SK-N-SH (cell line): ENCODE results near the gene MORC2. TPM values are rescaled to one million over a fixed set of nuclear protein-coding genes. Genes with fewer than 3 reads are reported as not detected.

Experiments used
- CTCF ChIA-PET: fragments of 300-600, 350-600 bp; formaldehyde crosslinking; extraction: SDS; loops from one replicate; lab custom pipeline; 2021; lab: Yijun Ruan, JAX
- POLR2A ChIA-PET: fragments of 350-600 bp; sonication (Branson Sonifier 250); formaldehyde crosslinking; extraction: SDS; loops from one replicate; lab custom pipeline; 2020; ENCODE audit warnings: antibody characterized with exemption, inconsistent platforms; lab: Yijun Ruan, JAX
- DNase-seq: peaks from one replicate; pipeline ENCODE4 v3.0.0; 2012
- H2AFZ ChIP-seq: fragments of 200-600 bp; sonication (generic); 2 replicates; pipeline ENCODE4 v1.8.1; 2016; ENCODE audit warnings: antibody characterized with exemption, mild to moderate bottlenecking, low read depth
- H3F3A ChIP-seq: fragments of 200-600 bp; sonication (generic); replicated peaks from 2 replicates; pipeline ENCODE3; 2016; ENCODE audit warnings: antibody characterized with exemption, mild to moderate bottlenecking; ENCODE audit not compliant: insufficient read depth
- H3K27ac ChIP-seq, 2 experiments: fragments of 200-500 bp in 1 of 2; fragments of 200-600 bp in 1 of 2; sonication (Bioruptor generic) in 1 of 2; sonication (generic), shearing (Covaris generic) in 1 of 2; 2 replicates each; pipeline versions ENCODE4 v1.5.1 to v1.6.1; 2014 to 2016; ENCODE audit warnings: low read depth in 2 of 2, inconsistent platforms in 1 of 2, low read length in 1 of 2, mild to moderate bottlenecking in 1 of 2, mixed read lengths in 1 of 2
- H3K27me3 ChIP-seq: fragments of 200-600 bp; sonication (generic), shearing (Covaris generic); 2 replicates; pipeline ENCODE4 v1.6.1; 2016; ENCODE audit warnings: mixed run types; ENCODE audit not compliant: insufficient read depth
- H3K36me3 ChIP-seq, 2 experiments: fragments of 200-500 bp in 1 of 2; fragments of 200-600 bp in 1 of 2; sonication (Bioruptor generic) in 1 of 2; sonication (generic) in 1 of 2; replicated peaks in 1 of 2; 2 replicates each; pipeline versions ENCODE3 to v1.5.1; 2014 to 2016; ENCODE audit warnings: low read length in 1 of 2, mild to moderate bottlenecking in 1 of 2; ENCODE audit not compliant: insufficient read depth in 2 of 2, control insufficient read depth in 1 of 2
- H3K4me1 ChIP-seq, 2 experiments: fragments of 200-500 bp in 1 of 2; fragments of 200-600 bp in 1 of 2; sonication (Bioruptor generic) in 1 of 2; sonication (generic), shearing (Covaris generic) in 1 of 2; 2 replicates each; pipeline versions ENCODE4 v1.5.1 to v1.6.1; 2014 to 2016; ENCODE audit warnings: low read depth in 1 of 2, low read length in 1 of 2, mixed run types in 1 of 2; ENCODE audit not compliant: insufficient read depth in 2 of 2, control insufficient read depth in 1 of 2
- H3K4me2 ChIP-seq: fragments of 200-600 bp; sonication (generic), shearing (Covaris generic); 2 replicates; pipeline ENCODE4 v1.6.1; 2017; ENCODE audit warnings: mixed run types
- H3K4me3 ChIP-seq, 2 experiments: fragments of 200-500 bp in 1 of 2; fragments of 200-600 bp in 1 of 2; sonication (Bioruptor generic) in 1 of 2; sonication (generic), shearing (Covaris generic) in 1 of 2; 2 replicates each; pipeline versions ENCODE4 v1.5.1 to v1.8.1; 2014 to 2016; ENCODE audit warnings: low read depth in 2 of 2, inconsistent platforms in 1 of 2, low read length in 1 of 2, mild to moderate bottlenecking in 1 of 2, mixed read lengths in 1 of 2, moderate library complexity in 1 of 2
- H3K79me2 ChIP-seq: fragments of 200-600 bp; sonication (generic); 2 replicates; pipeline ENCODE4 v1.8.1; 2017; ENCODE audit warnings: mild to moderate bottlenecking; ENCODE audit not compliant: insufficient read depth
- H3K9ac ChIP-seq: fragments of 200-600 bp; sonication (generic); 2 replicates; pipeline ENCODE4 v1.6.1; 2017; ENCODE audit warnings: mixed run types
- H3K9me2 ChIP-seq: fragments of 200-600 bp; sonication (generic); 2 replicates; pipeline ENCODE4 v1.6.1; 2017; ENCODE audit warnings: mixed run types
- H3K9me3 ChIP-seq: fragments of 200-600 bp; sonication (generic); 2 replicates; pipeline ENCODE4 v1.6.1; 2017; ENCODE audit warnings: mixed run types, mild to moderate bottlenecking, moderate library complexity
- H4K20me1 ChIP-seq: fragments of 200-600 bp; sonication (generic); 2 replicates; pipeline ENCODE4 v1.6.1; 2017; ENCODE audit warnings: mild to moderate bottlenecking, mixed run types; ENCODE audit not compliant: insufficient read depth
- EP300 ChIP-seq, 2 experiments: IDR thresholded peaks; 2 replicates each; pipeline versions ENCODE4 v1.4.0 to v1.6.1; 2012; ENCODE audit warnings: borderline replicate concordance in 1 of 2, low read depth in 1 of 2, low read length in 1 of 2
- EZH2phosphoT487 ChIP-seq: fragments of 200-600 bp; sonication (generic); IDR thresholded peaks from 2 replicates; pipeline ENCODE4 v1.6.1; 2017; ENCODE audit warnings: low read depth, mixed run types, mild to moderate bottlenecking, antibody characterized with exemption, moderate library complexity, borderline replicate concordance
- FOSL2 ChIP-seq: IDR thresholded peaks from 2 replicates; pipeline ENCODE4 v1.4.0; 2012; ENCODE audit warnings: low read depth, mild to moderate bottlenecking, moderate library complexity, borderline replicate concordance
- FOXJ3 ChIP-seq: sonication (generic); formaldehyde crosslinking; IDR thresholded peaks from 2 replicates; pipeline ENCODE4 v1.5.1; 2020; ENCODE audit warnings: mild to moderate bottlenecking, missing genetic modification reagents
- MAX ChIP-seq: IDR thresholded peaks from 2 replicates; pipeline ENCODE4 v1.4.0; 2012; ENCODE audit warnings: low read depth
- RAD21 ChIP-seq: IDR thresholded peaks from 2 replicates; pipeline ENCODE4 v1.6.1; 2012; ENCODE audit warnings: mild to moderate bottlenecking, low read length
- REST ChIP-seq: IDR thresholded peaks from 2 replicates; pipeline ENCODE4 v1.6.1; 2012; ENCODE audit warnings: mild to moderate bottlenecking, low read depth, low read length, moderate library complexity
- TAF1 ChIP-seq: IDR thresholded peaks from 2 replicates; pipeline ENCODE4 v1.6.1; 2012; ENCODE audit warnings: low read depth, mild to moderate bottlenecking, low read length, moderate library complexity, borderline replicate concordance
- WGBS: methylation state at CpG from one replicate; pipeline ENCODE4 v1.1.6; 2017; ENCODE audit warnings: low lambda C conversion rate; 5-methylcytosine and 5-hydroxymethylcytosine counted together
- polyA plus RNA-seq, 3 experiments: library from polyadenylated mRNA; depleted of rRNA; stranded (reverse); fragments of >200 nt; gene quantifications; 2 replicates each; pipeline ENCODE4 v1.2.3, GENCODE V29; 2012

The MORC2 gene
- polyA plus RNA-seq, 1 of the 3 experiments (the other 2 are of a cell fraction): 8.3 TPM

GRCh38 chr22:30968924-30969531, 454 bp upstream of the MORC2 start, which contains the start of gene TUG1 (continued):
- TF ChIP-seq REST: no peak
- TF ChIP-seq EZH2phosphoT487: no peak
- TF ChIP-seq MAX: peak; percentile 91; the same call in 1 of the 2 replicates
- TF ChIP-seq TAF1: peak; percentile 30; the same call in 1 of the 2 replicates
- TF ChIP-seq RAD21: no peak
- TF ChIP-seq FOXJ3 (CRISPR knock-in tag): peak; percentile 38; the same call in 1 of the 2 replicates

- no peaks in the 10 kb centered on the region for H3K27me3 ChIP-seq
- H3K9me2 ChIP-seq: no peaks in the 10 kb centered on the region
- no peak overlapping the region for H3K4me2 ChIP-seq
- 97% methylated on average over 4 of the region's 4 CpGs for WGBS
- DNase-seq: no peak
- peaks cover 5% of the 10 kb centered on the region for H3F3A ChIP-seq
- no peak for TF ChIP-seq FOSL2
- H3K79me2 ChIP-seq: peaks cover 64% of the 10 kb centered on the region
- peaks cover 0 to 4% of the 10 kb centered on the region in 2 experiments; a peak in 1 of 4 replicates for H3K4me1 ChIP-seq
- ChIA-PET POLR2A (no interaction called here), CTCF (interaction anchor here (1.0 to 1.7 kb wide), 2 partner anchors 12 to 18 kb away, joined by 3 to 5 read pairs; no protein-coding TSS in a partner anchor)
- H2AFZ ChIP-seq: no peak overlapping the region
- no peaks in the 10 kb centered on the region for H3K9me3 ChIP-seq
- H3K27ac ChIP-seq: no peak overlapping the region
- no peak overlapping the region for H3K4me3 ChIP-seq
- peaks cover 3 to 29% of the 10 kb centered on the region in 2 experiments for H3K36me3 ChIP-seq
- H4K20me1 ChIP-seq: no peaks in the 10 kb centered on the region
- no peak overlapping the region for H3K9ac ChIP-seq
These were observed 3.7 kb downstream of the MORC2 start for GRCh38 chr22:30964858-30965257.

GRCh38 chr22:30955153-30955552, 13.4 kb downstream of the MORC2 start:
- POLR2A ChIA-PET: no interaction called here
- Histone ChIP-seq H3K4me1 (no peaks in the 10 kb centered on the region), H3F3A (no peaks in the 10 kb centered on the region), H3K9me3 (no peaks in the 10 kb centered on the region), H4K20me1 (no peaks in the 10 kb centered on the region), H3K79me2 (peaks cover 4% of the 10 kb centered on the region), H3K36me3 (peaks cover 17 to 35% of the 10 kb centered on the region in 2 experiments), H3K9ac (no peak overlapping the region), H3K27ac (no peak overlapping the region), H3K27me3 (no peaks in the 10 kb centered on the region), H2AFZ (no peak overlapping the region), H3K9me2 (no peaks in the 10 kb centered on the region), H3K4me2 (no peak overlapping the region), H3K4me3 (no peak overlapping the region)
- CTCF ChIA-PET: no interaction called here
- 95% methylated on average over 4 of the region's 4 CpGs for WGBS
- TF ChIP-seq EP300 (IDR thresholded peaks at IDR 0.05; ENCODE audit: borderline replicate concordance in 1 of 2, low read depth in 1 of 2, low read length in 1 of 2) (no peak), EZH2phosphoT487 (no peak)
- no peak for DNase-seq
